GM23338 (cell line): ENCODE data around the gene LHX8.

Source experiments
- CREB1 ChIP-seq: fragments of 250-450 bp; sonication (Bioruptor Pico); IDR thresholded peaks from 2 replicates; pipeline ENCODE4 v1.5.0; 2020; ENCODE audit warnings: low read depth, mild to moderate bottlenecking, moderate library complexity
- EZH2 ChIP-seq: fragments of 200-600 bp; sonication (generic); IDR thresholded peaks from one replicate; pipeline ENCODE4 v1.8.0; 2017; ENCODE audit warnings: antibody characterized with exemption, mild to moderate bottlenecking, low read depth; ENCODE audit not compliant: unreplicated experiment
- EZH2phosphoT487 ChIP-seq: fragments of 200-600 bp; sonication (generic); IDR thresholded peaks from one replicate; pipeline ENCODE4 v1.8.1; 2018; ENCODE audit warnings: antibody characterized with exemption; ENCODE audit not compliant: unreplicated experiment
- JUNB ChIP-seq: IDR thresholded peaks from one replicate; pipeline ENCODE4 v1.6.1; 2016; ENCODE audit warnings: antibody characterized with exemption; ENCODE audit not compliant: unreplicated experiment
- POLR2AphosphoS5 ChIP-seq: IDR thresholded peaks from 2 replicates; pipeline ENCODE4 v1.6.1; 2016; ENCODE audit warnings: antibody characterized with exemption, low read depth
- REST ChIP-seq: IDR thresholded peaks from one replicate; pipeline ENCODE4 v1.6.1; 2018; ENCODE audit warnings: antibody characterized with exemption; ENCODE audit not compliant: unreplicated experiment
- STAT1 ChIP-seq: IDR thresholded peaks from one replicate; pipeline ENCODE4 v1.6.1; 2016; ENCODE audit warnings: antibody characterized with exemption; ENCODE audit not compliant: unreplicated experiment
- ZNF114 ChIP-seq: fragments of 250-450 bp; sonication (Bioruptor Pico); IDR thresholded peaks from 2 replicates; pipeline ENCODE4 v1.5.0; 2020; ENCODE audit warnings: mild to moderate bottlenecking, moderate library complexity
- ZNF331 ChIP-seq: fragments of 250-450 bp; sonication (Bioruptor Pico); IDR thresholded peaks from 2 replicates; pipeline ENCODE4 v1.5.0; 2020; ENCODE audit warnings: low read depth, mild to moderate bottlenecking, moderate library complexity
- ZNF462 ChIP-seq: fragments of 250-450 bp; sonication (Bioruptor Pico); IDR thresholded peaks from 2 replicates; pipeline ENCODE4 v1.5.0; 2020; ENCODE audit warnings: mild to moderate bottlenecking, moderate library complexity
- TF ChIP-seq, protein P1 (sequence below), 2 experiments: fragments of 200-600 bp in 1 of 2; sonication (generic) in 1 of 2; conservative IDR thresholded peaks; 2 replicates each; pipeline versions ENCODE4 v1.5.1 to v1.6.1; 2016 to 2017; ENCODE audit warnings: antibody characterized with exemption in 2 of 2, low read depth in 2 of 2, mild to moderate bottlenecking in 2 of 2, moderate library complexity in 1 of 2
- TF ChIP-seq, protein P2 (sequence below): IDR thresholded peaks from 2 replicates; pipeline ENCODE4 v1.6.1; 2016; ENCODE audit warnings: antibody characterized with exemption

- TF ChIP-seq, protein P1, sequence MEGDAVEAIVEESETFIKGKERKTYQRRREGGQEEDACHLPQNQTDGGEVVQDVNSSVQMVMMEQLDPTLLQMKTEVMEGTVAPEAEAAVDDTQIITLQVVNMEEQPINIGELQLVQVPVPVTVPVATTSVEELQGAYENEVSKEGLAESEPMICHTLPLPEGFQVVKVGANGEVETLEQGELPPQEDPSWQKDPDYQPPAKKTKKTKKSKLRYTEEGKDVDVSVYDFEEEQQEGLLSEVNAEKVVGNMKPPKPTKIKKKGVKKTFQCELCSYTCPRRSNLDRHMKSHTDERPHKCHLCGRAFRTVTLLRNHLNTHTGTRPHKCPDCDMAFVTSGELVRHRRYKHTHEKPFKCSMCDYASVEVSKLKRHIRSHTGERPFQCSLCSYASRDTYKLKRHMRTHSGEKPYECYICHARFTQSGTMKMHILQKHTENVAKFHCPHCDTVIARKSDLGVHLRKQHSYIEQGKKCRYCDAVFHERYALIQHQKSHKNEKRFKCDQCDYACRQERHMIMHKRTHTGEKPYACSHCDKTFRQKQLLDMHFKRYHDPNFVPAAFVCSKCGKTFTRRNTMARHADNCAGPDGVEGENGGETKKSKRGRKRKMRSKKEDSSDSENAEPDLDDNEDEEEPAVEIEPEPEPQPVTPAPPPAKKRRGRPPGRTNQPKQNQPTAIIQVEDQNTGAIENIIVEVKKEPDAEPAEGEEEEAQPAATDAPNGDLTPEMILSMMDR (conservative IDR thresholded peaks at IDR 0.05; ENCODE audit: low read depth in 2 of 2), result no peak
- TF ChIP-seq EZH2, result no peak
- TF ChIP-seq CREB1 (CRISPR knock-in tag), result no peak
- no peak for TF ChIP-seq POLR2AphosphoS5
- TF ChIP-seq EZH2phosphoT487, result no peak
- no peak for TF ChIP-seq ZNF331
- TF ChIP-seq REST, result no peak
- no peak for TF ChIP-seq JUNB
- TF ChIP-seq, protein P2, sequence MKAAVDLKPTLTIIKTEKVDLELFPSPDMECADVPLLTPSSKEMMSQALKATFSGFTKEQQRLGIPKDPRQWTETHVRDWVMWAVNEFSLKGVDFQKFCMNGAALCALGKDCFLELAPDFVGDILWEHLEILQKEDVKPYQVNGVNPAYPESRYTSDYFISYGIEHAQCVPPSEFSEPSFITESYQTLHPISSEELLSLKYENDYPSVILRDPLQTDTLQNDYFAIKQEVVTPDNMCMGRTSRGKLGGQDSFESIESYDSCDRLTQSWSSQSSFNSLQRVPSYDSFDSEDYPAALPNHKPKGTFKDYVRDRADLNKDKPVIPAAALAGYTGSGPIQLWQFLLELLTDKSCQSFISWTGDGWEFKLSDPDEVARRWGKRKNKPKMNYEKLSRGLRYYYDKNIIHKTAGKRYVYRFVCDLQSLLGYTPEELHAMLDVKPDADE, result no peak
- no peak for TF ChIP-seq ZNF462 (CRISPR knock-in tag)
- TF ChIP-seq ZNF114 (CRISPR knock-in tag), result no peak
- TF ChIP-seq STAT1, result no peak
Measured at GRCh38 chr1:75100481-75101092, 33.6 kb upstream of the LHX8 start.
